OCI-LY1 (cell line): ENCODE results near the gene C19orf67.

ENCODE experiments used
- EZH2 ChIP-seq: fragments of 200-600 bp; sonication (generic), shearing (Covaris generic); IDR thresholded peaks from 2 replicates; pipeline ENCODE4 v1.8.0; 2017; ENCODE audit warnings: borderline replicate concordance, mixed run types, mild to moderate bottlenecking, antibody characterized with exemption, low read length, moderate library complexity, mixed read lengths
- TF ChIP-seq, protein P1 (sequence below): fragments of 200-600 bp; sonication (generic), shearing (Covaris generic); IDR thresholded peaks from 2 replicates; pipeline ENCODE4 v1.5.1; 2017; ENCODE audit warnings: mild to moderate bottlenecking, antibody characterized with exemption, low read length, moderate library complexity, mixed read lengths

DNA sequence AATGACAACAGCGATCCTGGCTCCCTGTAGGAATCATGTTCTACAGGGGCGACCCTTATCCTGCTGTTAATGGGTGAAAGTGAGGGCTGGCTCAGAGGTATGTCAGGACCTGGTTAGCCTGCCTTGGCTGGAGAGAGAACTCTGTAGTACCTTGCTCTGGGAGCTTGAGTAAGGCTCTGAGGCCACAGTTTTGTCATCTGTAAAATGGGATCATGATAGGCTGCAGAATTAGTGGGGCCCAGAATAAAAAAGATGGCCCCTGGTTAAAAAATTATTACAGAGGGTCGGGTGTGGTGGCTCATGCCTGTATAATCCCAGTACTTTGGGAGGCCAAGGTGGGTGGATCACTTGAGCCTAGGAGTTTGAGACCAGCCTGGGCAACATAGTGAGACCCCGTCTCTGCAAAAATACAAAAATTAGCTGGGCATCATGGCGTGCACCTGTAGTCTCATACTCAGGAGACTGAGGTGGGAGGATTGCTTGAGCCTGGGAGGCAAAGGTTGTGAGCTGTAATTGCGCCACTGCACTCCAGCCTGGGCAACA lies 15.5 kb upstream of the C19orf67 start:
- TF ChIP-seq, protein P1, sequence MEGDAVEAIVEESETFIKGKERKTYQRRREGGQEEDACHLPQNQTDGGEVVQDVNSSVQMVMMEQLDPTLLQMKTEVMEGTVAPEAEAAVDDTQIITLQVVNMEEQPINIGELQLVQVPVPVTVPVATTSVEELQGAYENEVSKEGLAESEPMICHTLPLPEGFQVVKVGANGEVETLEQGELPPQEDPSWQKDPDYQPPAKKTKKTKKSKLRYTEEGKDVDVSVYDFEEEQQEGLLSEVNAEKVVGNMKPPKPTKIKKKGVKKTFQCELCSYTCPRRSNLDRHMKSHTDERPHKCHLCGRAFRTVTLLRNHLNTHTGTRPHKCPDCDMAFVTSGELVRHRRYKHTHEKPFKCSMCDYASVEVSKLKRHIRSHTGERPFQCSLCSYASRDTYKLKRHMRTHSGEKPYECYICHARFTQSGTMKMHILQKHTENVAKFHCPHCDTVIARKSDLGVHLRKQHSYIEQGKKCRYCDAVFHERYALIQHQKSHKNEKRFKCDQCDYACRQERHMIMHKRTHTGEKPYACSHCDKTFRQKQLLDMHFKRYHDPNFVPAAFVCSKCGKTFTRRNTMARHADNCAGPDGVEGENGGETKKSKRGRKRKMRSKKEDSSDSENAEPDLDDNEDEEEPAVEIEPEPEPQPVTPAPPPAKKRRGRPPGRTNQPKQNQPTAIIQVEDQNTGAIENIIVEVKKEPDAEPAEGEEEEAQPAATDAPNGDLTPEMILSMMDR: no peak
- TF ChIP-seq EZH2: no peak
